ENCODE results near the gene LDLR. TPM values are rescaled to one million over a fixed set of nuclear protein-coding genes. Genes with fewer than 3 reads are reported as not detected.
"Not testable (repeated sequence)": the region's sequence is repeated elsewhere in the genome, so short reads cannot be mapped to it uniquely, and the experiment has no call there.

LDLR gene
- total RNA-seq, 1 donor from 2014 or later, result 158 TPM

- Mint-ChIP-seq H3K27me3 (ENCODE audit: unreplicated experiment) (peaks cover 14% of the 10 kb centered on the region), H3K36me3 (ENCODE audit: low read depth, unreplicated experiment) (peaks cover 8% of the 10 kb centered on the region), H3K4me3 (ENCODE audit: unreplicated experiment) (no peak overlapping the region), H3K27ac (ENCODE audit: unreplicated experiment) (no peak overlapping the region), H3K4me1 (ENCODE audit: unreplicated experiment) (peaks cover 6% of the 10 kb centered on the region), H3K9me3 (ENCODE audit: unreplicated experiment) (no peaks in the 10 kb centered on the region)
- no peak for TF ChIP-seq CTCF (IDR thresholded peaks at IDR 0.05; ENCODE audit: unreplicated experiment)
- DNase-seq (ENCODE audit: low spot score), result no peak
Measured at GRCh38 chr19:11159598-11160439, 70.6 kb downstream of the LDLR start.

GRCh38 chr19:11160440-11160768 is 71.1 kb downstream of the LDLR start:
- H3K36me3 Mint-ChIP-seq (ENCODE audit: low read depth, unreplicated experiment); H3K4me3 Mint-ChIP-seq (ENCODE audit: unreplicated experiment); H3K4me1 Mint-ChIP-seq (ENCODE audit: unreplicated experiment); DNase-seq (ENCODE audit: low spot score); H3K27ac Mint-ChIP-seq (ENCODE audit: unreplicated experiment); H3K9me3 Mint-ChIP-seq (ENCODE audit: unreplicated experiment): not testable (repeated sequence)
- H3K27me3 Mint-ChIP-seq (ENCODE audit: unreplicated experiment), result peaks cover 14% of the 10 kb centered on the region

GRCh38 chr19:11164296-11164695 is 75.0 kb downstream of the LDLR start:
- H3K9me3 Mint-ChIP-seq (ENCODE audit: unreplicated experiment), result no peaks in the 10 kb centered on the region
- H3K4me1 Mint-ChIP-seq (ENCODE audit: unreplicated experiment), result peaks cover 6% of the 10 kb centered on the region
- DNase-seq (ENCODE audit: low spot score), result no peak
- no peak overlapping the region for H3K27ac Mint-ChIP-seq (ENCODE audit: unreplicated experiment)
- peaks cover 33% of the 10 kb centered on the region for H3K36me3 Mint-ChIP-seq (ENCODE audit: low read depth, unreplicated experiment)
- no peak overlapping the region for H3K4me3 Mint-ChIP-seq (ENCODE audit: unreplicated experiment)
- peaks cover 19% of the 10 kb centered on the region for H3K27me3 Mint-ChIP-seq (ENCODE audit: unreplicated experiment)
- TF ChIP-seq CTCF (IDR thresholded peaks at IDR 0.05; ENCODE audit: unreplicated experiment), result no peak

GRCh38 chr19:11164879-11165406 is 75.7 kb downstream of the LDLR start:
- Mint-ChIP-seq H3K4me3 (ENCODE audit: unreplicated experiment) (no peak overlapping the region), H3K36me3 (ENCODE audit: low read depth, unreplicated experiment) (peaks cover 36% of the 10 kb centered on the region), H3K9me3 (ENCODE audit: unreplicated experiment) (no peaks in the 10 kb centered on the region), H3K27ac (ENCODE audit: unreplicated experiment) (no peak overlapping the region), H3K4me1 (ENCODE audit: unreplicated experiment) (peaks cover 3% of the 10 kb centered on the region), H3K27me3 (ENCODE audit: unreplicated experiment) (peaks cover 19% of the 10 kb centered on the region)
- no peak for DNase-seq (ENCODE audit: low spot score)
- no peak for TF ChIP-seq CTCF (IDR thresholded peaks at IDR 0.05; ENCODE audit: unreplicated experiment)

- no peak for DNase-seq (ENCODE audit: low spot score)
- Mint-ChIP-seq H3K27me3 (ENCODE audit: unreplicated experiment) (peaks cover 21% of the 10 kb centered on the region), H3K27ac (ENCODE audit: unreplicated experiment) (no peak overlapping the region), H3K4me1 (ENCODE audit: unreplicated experiment) (no peaks in the 10 kb centered on the region), H3K4me3 (ENCODE audit: unreplicated experiment) (peak overlapping the region; percentile 70), H3K9me3 (ENCODE audit: unreplicated experiment) (no peaks in the 10 kb centered on the region), H3K36me3 (ENCODE audit: low read depth, unreplicated experiment) (peaks cover 41% of the 10 kb centered on the region)
- TF ChIP-seq CTCF (IDR thresholded peaks at IDR 0.05; ENCODE audit: unreplicated experiment), result no peak
Measured at GRCh38 chr19:11165486-11166030, 76.3 kb downstream of the LDLR start.
